Osteocyte (in vitro differentiated cells): ENCODE results near the gene KLK14. TPM values are rescaled to one million over a fixed set of nuclear protein-coding genes. Genes with fewer than 3 reads are reported as not detected.

ENCODE experiments used
- DNase-seq: peaks from one replicate; pipeline ENCODE4 v3.0.0; 2021; ENCODE audit warnings: mixed read lengths; ENCODE audit not compliant: unreplicated experiment; ENCODE audit errors: extremely low spot score
- H3K27ac Mint-ChIP-seq: one replicate; pipeline ENCODE4 v1.8.0; 2021; ENCODE audit warnings: mild to moderate bottlenecking, mixed read lengths; ENCODE audit not compliant: unreplicated experiment
- H3K27me3 Mint-ChIP-seq: one replicate; pipeline ENCODE4 v1.8.0; 2021; ENCODE audit warnings: mixed read lengths; ENCODE audit not compliant: unreplicated experiment
- H3K36me3 Mint-ChIP-seq: one replicate; pipeline ENCODE4 v1.8.0; 2021; ENCODE audit warnings: mixed read lengths; ENCODE audit not compliant: unreplicated experiment
- H3K4me1 Mint-ChIP-seq: one replicate; pipeline ENCODE4 v1.8.0; 2021; ENCODE audit warnings: mixed read lengths; ENCODE audit not compliant: unreplicated experiment
- H3K4me3 Mint-ChIP-seq: one replicate; pipeline ENCODE4 v1.8.0; 2021; ENCODE audit warnings: mild to moderate bottlenecking, moderate library complexity, mixed read lengths; ENCODE audit not compliant: unreplicated experiment
- H3K9me3 Mint-ChIP-seq: one replicate; pipeline ENCODE4 v1.8.0; 2021; ENCODE audit warnings: mixed read lengths; ENCODE audit not compliant: unreplicated experiment
- total RNA-seq: library from RNA; stranded (reverse); gene quantifications from 2 replicates; pipeline ENCODE4 v1.2.1, GENCODE V29; 2021
- TF ChIP-seq, protein P1 (sequence below): fragments of 200-600 bp; sonication (generic); IDR thresholded peaks from 2 replicates; pipeline ENCODE4 v1.5.0; 2021; ENCODE audit warnings: antibody characterized with exemption, mild to moderate bottlenecking, moderate library complexity

Gene KLK14
- total RNA-seq, 1 donor from 2014 or later = not detected

DNA sequence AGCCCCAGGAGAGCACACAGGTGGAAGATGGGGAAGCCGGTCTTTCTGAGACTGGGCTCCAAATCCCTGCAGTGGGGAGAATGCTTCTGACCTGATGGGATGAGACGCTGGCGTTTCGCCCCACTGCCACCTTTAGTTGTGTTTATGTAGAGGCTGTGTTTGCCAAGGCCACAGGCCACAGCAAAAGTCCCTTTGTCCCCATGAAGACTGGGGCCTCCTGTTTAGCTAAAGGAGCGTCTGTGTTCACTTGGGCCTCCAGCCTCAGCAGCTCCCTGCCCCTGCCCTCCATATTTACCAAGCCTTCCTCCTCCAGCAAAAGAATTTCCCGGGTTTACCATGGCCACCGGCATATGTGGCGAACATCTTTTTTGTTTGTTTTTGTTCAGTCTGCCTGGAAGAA is 10.4 kb upstream of the KLK14 start:
- Mint-ChIP-seq H3K9me3 (no peaks in the 10 kb centered on the region), H3K27ac (no peak overlapping the region), H3K4me3 (no peak overlapping the region), H3K27me3 (no peaks in the 10 kb centered on the region), H3K36me3 (peaks cover 7% of the 10 kb centered on the region), H3K4me1 (no peaks in the 10 kb centered on the region)
- no peak for DNase-seq
- TF ChIP-seq, protein P1, sequence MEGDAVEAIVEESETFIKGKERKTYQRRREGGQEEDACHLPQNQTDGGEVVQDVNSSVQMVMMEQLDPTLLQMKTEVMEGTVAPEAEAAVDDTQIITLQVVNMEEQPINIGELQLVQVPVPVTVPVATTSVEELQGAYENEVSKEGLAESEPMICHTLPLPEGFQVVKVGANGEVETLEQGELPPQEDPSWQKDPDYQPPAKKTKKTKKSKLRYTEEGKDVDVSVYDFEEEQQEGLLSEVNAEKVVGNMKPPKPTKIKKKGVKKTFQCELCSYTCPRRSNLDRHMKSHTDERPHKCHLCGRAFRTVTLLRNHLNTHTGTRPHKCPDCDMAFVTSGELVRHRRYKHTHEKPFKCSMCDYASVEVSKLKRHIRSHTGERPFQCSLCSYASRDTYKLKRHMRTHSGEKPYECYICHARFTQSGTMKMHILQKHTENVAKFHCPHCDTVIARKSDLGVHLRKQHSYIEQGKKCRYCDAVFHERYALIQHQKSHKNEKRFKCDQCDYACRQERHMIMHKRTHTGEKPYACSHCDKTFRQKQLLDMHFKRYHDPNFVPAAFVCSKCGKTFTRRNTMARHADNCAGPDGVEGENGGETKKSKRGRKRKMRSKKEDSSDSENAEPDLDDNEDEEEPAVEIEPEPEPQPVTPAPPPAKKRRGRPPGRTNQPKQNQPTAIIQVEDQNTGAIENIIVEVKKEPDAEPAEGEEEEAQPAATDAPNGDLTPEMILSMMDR = no peak

DNA sequence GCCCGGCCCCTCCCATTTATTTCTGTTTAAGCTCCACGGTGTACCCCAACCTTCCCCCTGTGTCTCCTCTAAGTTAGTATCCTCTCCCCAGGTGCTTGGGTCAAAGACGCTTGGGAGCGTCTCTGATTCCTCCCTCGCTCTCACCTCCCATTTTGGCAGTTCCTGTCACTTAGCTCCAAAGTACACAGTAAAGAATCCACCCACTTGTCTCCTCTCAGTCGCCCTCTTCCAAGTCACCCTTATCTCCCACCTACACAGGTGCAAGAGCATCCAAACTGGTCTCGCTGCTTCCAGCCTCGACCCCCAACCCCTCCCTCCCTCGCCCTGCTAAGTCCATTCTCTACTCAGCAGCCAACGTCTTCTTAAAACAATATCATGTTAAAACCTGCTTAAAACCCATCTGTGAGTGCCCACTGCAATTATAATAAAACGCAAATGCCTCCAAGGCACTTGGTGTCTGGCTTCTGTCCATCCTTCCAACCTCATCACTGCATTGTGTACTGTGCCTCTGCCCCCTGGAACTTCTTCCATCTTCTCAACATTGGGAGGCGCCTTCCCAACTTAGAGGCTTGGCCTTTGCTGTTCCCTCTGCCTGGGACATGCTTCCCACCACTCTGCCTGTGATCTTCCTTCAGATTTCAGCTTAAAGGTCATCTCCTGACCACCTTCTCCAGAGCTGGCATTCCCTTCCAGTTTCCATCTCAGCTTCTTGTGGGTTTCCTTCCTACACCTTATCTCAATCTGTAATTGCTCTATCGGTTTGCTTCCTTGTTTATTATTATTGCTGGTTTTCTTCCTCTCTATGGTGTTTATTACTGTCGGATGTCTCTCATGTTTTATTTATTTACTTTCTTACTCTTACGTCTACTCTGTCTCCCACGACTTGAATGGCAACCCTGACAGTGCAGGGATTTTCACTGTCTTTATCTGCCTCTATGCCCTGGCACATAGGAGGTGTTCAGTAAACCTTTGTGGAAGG is 9.5 kb upstream of the KLK14 start:
- Mint-ChIP-seq H3K36me3 (peaks cover 3% of the 10 kb centered on the region), H3K27me3 (no peaks in the 10 kb centered on the region), H3K4me3 (no peak overlapping the region), H3K9me3 (no peaks in the 10 kb centered on the region), H3K4me1 (no peaks in the 10 kb centered on the region), H3K27ac (no peak overlapping the region)
- DNase-seq = no peak
- TF ChIP-seq, protein P1 = no peak

DNA sequence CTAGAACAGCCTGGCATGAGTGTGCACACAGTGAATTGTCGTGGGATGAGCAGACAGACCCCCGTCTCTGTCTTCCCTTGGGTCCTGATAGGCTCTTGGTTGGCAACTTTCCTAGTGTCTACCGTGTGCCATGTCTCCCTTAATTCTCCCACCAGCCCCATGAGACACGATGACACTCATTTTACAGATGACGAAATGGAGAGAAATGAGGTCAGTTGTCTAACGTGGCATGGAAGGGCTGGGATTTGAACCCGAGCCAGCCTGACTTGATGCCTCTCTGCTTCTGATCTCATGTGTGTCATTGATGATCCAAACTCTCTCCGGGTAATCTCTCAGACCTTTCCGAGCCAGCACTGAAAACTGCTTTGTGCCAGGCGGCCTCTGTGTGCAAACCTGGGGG is 8.4 kb upstream of the KLK14 start:
- DNase-seq = no peak
- no peak overlapping the region for H3K4me3 Mint-ChIP-seq
- H3K27ac Mint-ChIP-seq = no peak overlapping the region
- H3K9me3 Mint-ChIP-seq = no peaks in the 10 kb centered on the region
- TF ChIP-seq, protein P1 = no peak
- H3K4me1 Mint-ChIP-seq = no peaks in the 10 kb centered on the region
- H3K36me3 Mint-ChIP-seq = no peaks in the 10 kb centered on the region
- no peaks in the 10 kb centered on the region for H3K27me3 Mint-ChIP-seq

DNA sequence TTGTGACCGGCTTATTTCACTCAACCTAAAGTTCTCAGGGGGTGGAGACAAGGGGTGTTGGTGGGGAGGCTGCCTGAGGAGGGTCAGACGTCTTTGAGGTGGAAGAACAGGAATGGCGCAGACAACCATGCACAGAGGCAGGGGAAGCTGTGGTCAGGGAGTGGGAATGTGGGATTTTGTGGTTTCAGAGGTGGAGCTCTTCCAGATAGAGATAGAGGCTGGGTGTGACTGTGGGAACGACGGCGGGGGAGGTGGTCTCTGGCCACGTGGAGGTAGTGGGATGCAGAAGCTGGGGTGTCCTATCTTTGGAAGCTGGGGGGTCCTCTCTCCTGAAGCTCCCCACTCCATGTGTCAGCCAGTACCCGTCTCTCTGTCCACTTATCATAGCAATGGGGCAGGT is 7.8 kb upstream of the KLK14 start:
- DNase-seq = no peak
- H3K4me1 Mint-ChIP-seq = no peaks in the 10 kb centered on the region
- TF ChIP-seq, protein P1 = no peak
- H3K9me3 Mint-ChIP-seq = no peaks in the 10 kb centered on the region
- no peak overlapping the region for H3K27ac Mint-ChIP-seq
- no peak overlapping the region for H3K4me3 Mint-ChIP-seq
- H3K27me3 Mint-ChIP-seq = no peaks in the 10 kb centered on the region
- H3K36me3 Mint-ChIP-seq = no peaks in the 10 kb centered on the region

DNA sequence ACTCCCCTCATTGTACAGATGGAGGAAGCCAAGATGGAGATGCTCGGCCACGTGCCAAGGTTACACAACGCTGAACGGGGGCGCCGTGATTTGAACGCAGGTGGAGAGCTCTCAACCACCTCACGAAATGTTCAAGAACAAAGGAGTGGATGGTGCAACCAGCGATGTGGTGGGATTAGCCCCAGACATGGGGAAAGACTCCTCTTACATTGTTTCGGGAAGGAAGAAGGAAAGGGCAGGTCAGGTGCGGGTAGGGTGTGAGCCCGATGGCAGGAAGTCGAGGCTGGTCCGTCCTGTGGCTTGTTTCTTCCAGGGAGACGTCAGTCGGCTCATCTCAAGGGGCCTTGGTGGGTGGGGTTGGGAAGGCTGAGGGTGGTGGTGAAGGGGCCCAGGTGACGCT is 7.1 kb upstream of the KLK14 start:
- no peaks in the 10 kb centered on the region for H3K36me3 Mint-ChIP-seq
- no peak overlapping the region for H3K4me3 Mint-ChIP-seq
- no peak for DNase-seq
- H3K4me1 Mint-ChIP-seq = no peaks in the 10 kb centered on the region
- H3K9me3 Mint-ChIP-seq = no peaks in the 10 kb centered on the region
- H3K27me3 Mint-ChIP-seq = no peaks in the 10 kb centered on the region
- TF ChIP-seq, protein P1 = no peak
- no peak overlapping the region for H3K27ac Mint-ChIP-seq
